SK-N-SH treated with all-trans-retinoic acid at 6 μM for 48 hours (cell line): ENCODE results near the gene SGK1.
"Not testable (repeated sequence)": the region's sequence is repeated elsewhere in the genome, so short reads cannot be mapped to it uniquely, and the experiment has no call there.

Experiments used
- ATAC-seq: fragments of 200-7000 bp; cut with Tn5 transposase; 3 replicates; pipeline ENCODE4 v1.9.1; 2020; ENCODE audit warnings: mild to moderate bottlenecking, moderate library complexity
- BACH2 ChIP-seq: fragments of 250-450 bp; sonication (Bioruptor Pico); IDR thresholded peaks from 2 replicates; pipeline ENCODE4 v1.9.0; 2021; ENCODE audit warnings: mild to moderate bottlenecking, borderline replicate concordance
- CREB5 ChIP-seq: fragments of 250-450 bp; sonication (Bioruptor Pico); IDR thresholded peaks from 2 replicates; pipeline ENCODE4 v1.5.1; 2020; ENCODE audit warnings: low read depth, mild to moderate bottlenecking, moderate library complexity
- CSDC2 ChIP-seq: fragments of 250-450 bp; sonication (Bioruptor Pico); IDR thresholded peaks from 2 replicates; pipeline ENCODE4 v1.5.0; 2020; ENCODE audit warnings: mild to moderate bottlenecking, moderate library complexity
- ESRRG ChIP-seq: fragments of 250-450 bp; sonication (Bioruptor Pico); IDR thresholded peaks from 2 replicates; pipeline ENCODE4 v1.6.1; 2021; ENCODE audit warnings: mild to moderate bottlenecking
- ISL1 ChIP-seq: fragments of 250-450 bp; sonication (Bioruptor Pico); IDR thresholded peaks from 2 replicates; pipeline ENCODE4 v2.1.2; 2022; ENCODE audit warnings: mild to moderate bottlenecking, moderate library complexity
- OSR1 ChIP-seq: fragments of 250-450 bp; sonication (Bioruptor Pico); IDR thresholded peaks from 2 replicates; pipeline ENCODE4 v1.8.0; 2022; ENCODE audit warnings: moderate library complexity, mild to moderate bottlenecking, inconsistent platforms
- PPARA ChIP-seq: fragments of 250-450 bp; sonication (Bioruptor Pico); IDR thresholded peaks from 2 replicates; pipeline ENCODE4 v1.5.0; 2020; ENCODE audit warnings: mild to moderate bottlenecking, borderline replicate concordance
- RARB ChIP-seq: fragments of 250-450 bp; sonication (Bioruptor Pico); IDR thresholded peaks from 2 replicates; pipeline ENCODE4 v1.8.0; 2021; ENCODE audit warnings: mild to moderate bottlenecking, moderate library complexity
- SNAI2 ChIP-seq: fragments of 250-450 bp; sonication (Bioruptor Pico); IDR thresholded peaks from 2 replicates; pipeline ENCODE4 v1.5.0; 2020; ENCODE audit warnings: mild to moderate bottlenecking, moderate library complexity
- TCF4 ChIP-seq: fragments of 250-450 bp; sonication (Bioruptor Pico); IDR thresholded peaks from 2 replicates; pipeline ENCODE4 v1.8.0; 2021; ENCODE audit warnings: mild to moderate bottlenecking, moderate library complexity, borderline replicate concordance
- TOX ChIP-seq: fragments of 250-450 bp; sonication (Bioruptor Pico); IDR thresholded peaks from 2 replicates; pipeline ENCODE4 v1.8.0; 2021; ENCODE audit warnings: mild to moderate bottlenecking, moderate library complexity, borderline replicate concordance
- TSHZ2 ChIP-seq: fragments of 250-450 bp; sonication (Bioruptor Pico); IDR thresholded peaks from 2 replicates; pipeline ENCODE4 v1.5.0; 2020; ENCODE audit warnings: mild to moderate bottlenecking, moderate library complexity
- ZC3H10 ChIP-seq: fragments of 250-450 bp; sonication (Bioruptor Pico); IDR thresholded peaks from 2 replicates; pipeline ENCODE4 v1.5.1; 2021; ENCODE audit warnings: mild to moderate bottlenecking, moderate library complexity
- ZFP3 ChIP-seq: fragments of 250-450 bp; sonication (Bioruptor Pico); IDR thresholded peaks from 2 replicates; pipeline ENCODE4 v1.5.0; 2020; ENCODE audit warnings: mild to moderate bottlenecking, moderate library complexity
- ZFP30 ChIP-seq: fragments of 450-650 bp; formaldehyde crosslinking; IDR thresholded peaks from 2 replicates; pipeline ENCODE4 v1.5.0; 2022; ENCODE audit warnings: mild to moderate bottlenecking, moderate library complexity
- ZNF70 ChIP-seq: fragments of 450-650 bp; formaldehyde crosslinking; IDR thresholded peaks from 2 replicates; pipeline ENCODE4 v1.5.0; 2020; ENCODE audit warnings: mild to moderate bottlenecking, moderate library complexity
- ZNF8 ChIP-seq: fragments of 450-650 bp; formaldehyde crosslinking; IDR thresholded peaks from 2 replicates; pipeline ENCODE4 v1.5.0; 2020; ENCODE audit warnings: mild to moderate bottlenecking, moderate library complexity
- TF ChIP-seq, protein P1 (sequence below): fragments of 250-450 bp; sonication (Bioruptor Pico); IDR thresholded peaks from 2 replicates; pipeline ENCODE4 v1.8.0; 2021; ENCODE audit warnings: low read depth, mild to moderate bottlenecking, moderate library complexity, borderline replicate concordance
- TF ChIP-seq, protein P2 (sequence below): fragments of 250-450 bp; sonication (Bioruptor Pico); IDR thresholded peaks from 2 replicates; pipeline ENCODE4 v1.8.0; 2020; ENCODE audit warnings: mild to moderate bottlenecking, moderate library complexity, borderline replicate concordance

The SGK1 gene

DNA sequence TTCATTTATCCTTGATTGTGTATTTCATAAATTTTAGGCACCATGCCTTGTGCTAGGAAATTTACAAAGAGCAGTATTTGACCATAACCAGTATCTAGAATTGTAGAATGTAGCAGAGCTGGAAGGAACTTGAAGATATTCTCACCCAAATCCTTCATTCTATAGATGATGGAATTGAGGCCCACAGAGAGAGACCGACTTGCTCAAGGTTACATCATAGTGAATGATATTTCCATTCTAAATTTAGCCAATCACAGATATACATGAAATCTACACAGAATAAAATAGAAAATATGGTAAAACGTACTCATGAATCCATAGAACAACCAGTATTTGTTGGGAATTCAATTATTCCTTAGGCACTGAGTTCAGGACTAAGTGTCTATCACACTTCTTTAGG, 10.9 kb upstream of the SGK1 start:
- TF ChIP-seq CREB5 (CRISPR knock-in tag) (no peak), OSR1 (no peak), TSHZ2 (CRISPR knock-in tag) (no peak), ISL1 (CRISPR knock-in tag) (no peak), ZNF8 (CRISPR knock-in tag) (no peak), ESRRG (CRISPR knock-in tag) (no peak), ZFP30 (CRISPR knock-in tag) (no peak), ZC3H10 (CRISPR knock-in tag) (no peak), TOX (CRISPR knock-in tag) (no peak), BACH2 (CRISPR knock-in tag) (no peak), SNAI2 (no peak), RARB (CRISPR knock-in tag) (no peak), CSDC2 (CRISPR knock-in tag) (no peak), PPARA (CRISPR knock-in tag) (no peak)
- TF ChIP-seq, protein P1, sequence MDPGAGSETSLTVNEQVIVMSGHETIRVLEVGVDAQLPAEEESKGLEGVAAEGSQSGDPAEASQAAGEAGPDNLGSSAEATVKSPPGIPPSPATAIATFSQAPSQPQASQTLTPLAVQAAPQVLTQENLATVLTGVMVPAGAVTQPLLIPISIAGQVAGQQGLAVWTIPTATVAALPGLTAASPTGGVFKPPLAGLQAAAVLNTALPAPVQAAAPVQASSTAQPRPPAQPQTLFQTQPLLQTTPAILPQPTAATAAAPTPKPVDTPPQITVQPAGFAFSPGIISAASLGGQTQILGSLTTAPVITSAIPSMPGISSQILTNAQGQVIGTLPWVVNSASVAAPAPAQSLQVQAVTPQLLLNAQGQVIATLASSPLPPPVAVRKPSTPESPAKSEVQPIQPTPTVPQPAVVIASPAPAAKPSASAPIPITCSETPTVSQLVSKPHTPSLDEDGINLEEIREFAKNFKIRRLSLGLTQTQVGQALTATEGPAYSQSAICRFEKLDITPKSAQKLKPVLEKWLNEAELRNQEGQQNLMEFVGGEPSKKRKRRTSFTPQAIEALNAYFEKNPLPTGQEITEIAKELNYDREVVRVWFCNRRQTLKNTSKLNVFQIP (CRISPR knock-in tag): no peak
- TF ChIP-seq, protein P2, sequence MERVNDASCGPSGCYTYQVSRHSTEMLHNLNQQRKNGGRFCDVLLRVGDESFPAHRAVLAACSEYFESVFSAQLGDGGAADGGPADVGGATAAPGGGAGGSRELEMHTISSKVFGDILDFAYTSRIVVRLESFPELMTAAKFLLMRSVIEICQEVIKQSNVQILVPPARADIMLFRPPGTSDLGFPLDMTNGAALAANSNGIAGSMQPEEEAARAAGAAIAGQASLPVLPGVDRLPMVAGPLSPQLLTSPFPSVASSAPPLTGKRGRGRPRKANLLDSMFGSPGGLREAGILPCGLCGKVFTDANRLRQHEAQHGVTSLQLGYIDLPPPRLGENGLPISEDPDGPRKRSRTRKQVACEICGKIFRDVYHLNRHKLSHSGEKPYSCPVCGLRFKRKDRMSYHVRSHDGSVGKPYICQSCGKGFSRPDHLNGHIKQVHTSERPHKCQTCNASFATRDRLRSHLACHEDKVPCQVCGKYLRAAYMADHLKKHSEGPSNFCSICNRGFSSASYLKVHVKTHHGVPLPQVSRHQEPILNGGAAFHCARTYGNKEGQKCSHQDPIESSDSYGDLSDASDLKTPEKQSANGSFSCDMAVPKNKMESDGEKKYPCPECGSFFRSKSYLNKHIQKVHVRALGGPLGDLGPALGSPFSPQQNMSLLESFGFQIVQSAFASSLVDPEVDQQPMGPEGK (CRISPR knock-in tag): no peak
- no peak for ATAC-seq

GRCh38 chr6:134328138-134328537, 10.2 kb upstream of the SGK1 start:
- TF ChIP-seq TOX (CRISPR knock-in tag) (no peak), ISL1 (CRISPR knock-in tag) (no peak), ZNF70 (CRISPR knock-in tag) (no peak), RARB (CRISPR knock-in tag) (no peak), ZC3H10 (CRISPR knock-in tag) (no peak), TCF4 (no peak), TSHZ2 (CRISPR knock-in tag) (no peak), ZFP3 (CRISPR knock-in tag) (no peak)
- TF ChIP-seq, protein P2 (CRISPR knock-in tag): no peak
- ATAC-seq: no peak

- not testable (repeated sequence) for ATAC-seq
Observed at GRCh38 chr6:134326192-134326591, 8.3 kb upstream of the SGK1 start.
